GM20000 (cell line): Measurements from ENCODE around the gene CCDC57.

ENCODE experiments used
- DNase-seq: peaks from one replicate; pipeline ENCODE4 v3.0.0; 2012; ENCODE audit warnings: low spot score
- CTCF ChIP-seq: IDR thresholded peaks from 2 replicates; pipeline ENCODE4 v1.5.1; 2012; ENCODE audit warnings: mild to moderate bottlenecking, control low read depth; ENCODE audit errors: extremely low read depth, missing control alignments

CCDC57 gene

DNA sequence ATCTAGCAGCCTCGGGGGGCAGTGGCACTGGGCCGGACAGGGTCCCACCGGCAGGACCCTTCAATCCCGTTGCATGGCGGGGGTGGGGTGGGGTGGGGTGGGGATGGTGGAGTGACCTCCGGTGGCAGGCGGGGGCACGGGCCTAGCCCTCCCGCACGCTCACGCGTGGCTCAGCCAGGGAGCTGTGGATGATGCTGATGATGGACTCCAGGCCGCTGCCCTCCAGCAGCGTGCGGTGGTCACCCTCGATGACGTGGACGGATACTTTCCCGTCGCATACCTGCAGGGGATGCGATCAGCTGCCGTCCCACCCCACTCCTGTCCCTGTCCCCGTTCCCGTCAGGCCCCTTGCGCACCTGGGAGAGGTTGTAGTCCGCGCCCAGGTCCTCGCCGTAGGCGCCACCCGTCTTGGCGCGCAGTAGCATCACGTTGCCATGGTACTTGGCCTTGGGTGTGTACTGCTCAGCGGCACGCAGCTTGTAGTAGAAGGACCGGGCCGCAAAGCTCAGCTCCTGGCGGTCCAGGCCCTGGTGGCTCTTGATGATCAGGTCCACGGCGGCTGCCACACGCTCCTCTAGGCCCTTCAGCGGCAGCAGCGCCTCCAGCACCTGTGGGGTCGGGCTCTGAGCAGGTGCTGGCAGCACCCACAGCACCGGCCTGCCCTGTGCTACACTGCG is 133.5 kb downstream of the CCDC57 start:
- DNase-seq, result no peak
- TF ChIP-seq CTCF, result no peak

- DNase-seq, result no peak
- TF ChIP-seq CTCF, result no peak
Observed at GRCh38 chr17:82078433-82078832, 134.2 kb downstream of the CCDC57 start.

DNA sequence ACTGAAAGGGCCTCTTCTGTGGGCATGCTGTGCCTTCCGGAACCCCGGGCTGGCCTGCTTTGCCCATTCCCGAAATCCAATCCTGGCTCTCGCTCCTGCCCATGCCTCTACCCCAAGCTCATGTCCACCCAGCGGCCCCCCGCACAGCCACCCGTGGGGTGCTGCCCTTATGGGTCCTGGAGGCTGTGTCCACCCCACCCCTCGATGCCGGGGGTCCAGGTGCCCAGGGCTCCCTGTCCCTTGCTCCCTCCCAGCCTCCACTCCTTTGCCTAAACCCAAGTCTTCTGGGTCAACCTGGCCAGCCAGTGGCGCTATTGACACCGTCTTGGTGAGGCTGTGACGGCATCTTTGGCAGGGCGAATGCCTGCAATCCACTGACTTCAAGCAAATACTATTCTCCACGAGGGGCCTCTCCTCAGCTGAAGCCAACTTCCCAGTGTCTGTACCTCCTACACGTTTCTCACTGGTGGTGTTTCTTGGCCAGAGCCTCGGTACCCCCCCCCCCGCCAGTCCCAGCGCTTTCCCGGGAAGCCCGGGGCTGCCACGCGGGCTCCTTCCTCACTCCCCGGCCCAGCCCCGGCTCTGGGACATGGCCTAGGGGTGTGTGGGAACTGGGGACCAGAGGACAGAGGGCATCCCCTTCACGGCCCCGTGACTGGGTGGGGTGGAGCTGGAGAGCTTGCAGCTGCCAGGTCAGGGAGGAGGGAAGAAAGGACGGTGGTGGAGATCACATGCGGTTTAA is 134.9 kb downstream of the CCDC57 start:
- TF ChIP-seq CTCF, result no peak
- no peak for DNase-seq

GRCh38 chr17:82076785-82077591 is 135.7 kb downstream of the CCDC57 start:
- DNase-seq, result no peak
- TF ChIP-seq CTCF, result no peak

- DNase-seq, result no peak
- no peak for TF ChIP-seq CTCF
Observed at GRCh38 chr17:82076018-82076784, 136.4 kb downstream of the CCDC57 start.

- no peak for TF ChIP-seq CTCF
- DNase-seq, result no peak
Observed at GRCh38 chr17:82073446-82073845, 139.2 kb downstream of the CCDC57 start.
